Mesendoderm (in vitro differentiated cells): ENCODE measurements around the gene TGFBI.
A peak's percentile ranks its signal among the peaks of the same experiment; 100 is the strongest.

Experiments used
- DNase-seq: peaks from one replicate; pipeline ENCODE4 v3.0.0; 2013
- H2AK5ac ChIP-seq: 2 replicates; pipeline ENCODE4 v1.6.1; 2013; ENCODE audit warnings: low read length, inconsistent platforms
- H2BK120ac ChIP-seq: 2 replicates; pipeline ENCODE4 v1.6.1; 2013; ENCODE audit warnings: low read depth, mild to moderate bottlenecking, low read length, moderate library complexity, mixed read lengths
- H2BK15ac ChIP-seq: replicated peaks from 2 replicates; pipeline ENCODE4 v1.6.1; 2013; ENCODE audit warnings: low read depth, mild to moderate bottlenecking, moderate library complexity
- H2BK5ac ChIP-seq: 2 replicates; pipeline ENCODE4 v1.6.1; 2013; ENCODE audit warnings: low read length, inconsistent platforms
- H3K18ac ChIP-seq: 2 replicates; pipeline ENCODE4 v1.6.1; 2013; ENCODE audit warnings: mild to moderate bottlenecking, low read length, mixed read lengths
- H3K23ac ChIP-seq: one replicate; pipeline ENCODE4 v1.6.1; 2013; ENCODE audit warnings: low read length
- H3K27ac ChIP-seq: 2 replicates; pipeline ENCODE4 v1.5.1; 2013; ENCODE audit warnings: low read depth, mild to moderate bottlenecking, inconsistent platforms, low read length, moderate library complexity
- H3K27me3 ChIP-seq: 2 replicates; pipeline ENCODE4 v1.6.1; 2013; ENCODE audit warnings: low read length, control low read depth, mild to moderate bottlenecking, inconsistent platforms; ENCODE audit not compliant: insufficient read depth, poor library complexity
- H3K36me3 ChIP-seq: 2 replicates; pipeline ENCODE4 v1.6.1; 2013; ENCODE audit warnings: low read length, inconsistent platforms; ENCODE audit not compliant: control insufficient read depth, insufficient read depth
- H3K4ac ChIP-seq: one replicate; pipeline ENCODE4 v1.6.1; 2013; ENCODE audit warnings: low read depth, mild to moderate bottlenecking, low read length, moderate library complexity
- H3K4me1 ChIP-seq: 2 replicates; pipeline ENCODE4 v1.6.1; 2013; ENCODE audit warnings: low read depth, low read length, inconsistent platforms; ENCODE audit not compliant: control insufficient read depth
- H3K4me2 ChIP-seq: 2 replicates; pipeline ENCODE4 v1.6.1; 2013; ENCODE audit warnings: low read length
- H3K4me3 ChIP-seq: 2 replicates; pipeline ENCODE4 v1.5.1; 2013; ENCODE audit warnings: mild to moderate bottlenecking, low read length
- H3K56ac ChIP-seq: one replicate; pipeline ENCODE4 v1.6.1; 2013; ENCODE audit warnings: low read length
- H3K79me1 ChIP-seq: 2 replicates; pipeline ENCODE4 v1.6.1; 2013; ENCODE audit warnings: low read length, inconsistent platforms
- H3K79me2 ChIP-seq: 2 replicates; pipeline ENCODE4 v1.6.1; 2013; ENCODE audit warnings: mild to moderate bottlenecking, low read length; ENCODE audit not compliant: control insufficient read depth, insufficient read depth
- H3K9ac ChIP-seq: 2 replicates; pipeline ENCODE4 v1.6.1; 2013; ENCODE audit warnings: low read length, inconsistent platforms
- H4K5ac ChIP-seq: one replicate; pipeline ENCODE4 v1.6.1; 2013; ENCODE audit warnings: low read length
- H4K8ac ChIP-seq: one replicate; pipeline ENCODE4 v1.6.1; 2013; ENCODE audit warnings: low read depth, mild to moderate bottlenecking, control low read depth, low read length, moderate library complexity
- WGBS: extraction: QIAGEN DNeasy Blood & Tissue Kit; methylation state at CpG from one replicate; pipeline ENCODE4 v1.1.7; 2013; ENCODE audit warnings: low lambda C conversion rate, missing lambda C conversion rate; ENCODE audit not compliant: insufficient coverage; ENCODE audit errors: extremely low coverage; 5-methylcytosine and 5-hydroxymethylcytosine counted together

TGFBI gene

GRCh38 chr5:136080483-136081216 lies 51.9 kb downstream of the TGFBI start:
- Histone ChIP-seq H3K79me2 (no peaks in the 10 kb centered on the region), H2BK15ac (no peak overlapping the region), H3K56ac (peak overlapping the region; percentile 81), H3K4me3 (peak overlapping the region; percentile 21), H4K8ac (no peak overlapping the region), H3K36me3 (no peaks in the 10 kb centered on the region), H3K4me1 (no peaks in the 10 kb centered on the region), H2BK5ac (no peak overlapping the region), H3K18ac (peak overlapping the region; percentile 7), H3K4me2 (peak overlapping the region; percentile 77), H3K23ac (no peak overlapping the region), H3K9ac (peak overlapping the region; percentile 65), H2AK5ac (no peak overlapping the region), H3K79me1 (no peaks in the 10 kb centered on the region), H4K5ac (no peak overlapping the region), H3K4ac (no peak overlapping the region), H3K27ac (no peak overlapping the region), H3K27me3 (no peaks in the 10 kb centered on the region), H2BK120ac (no peak overlapping the region)
- DNase-seq, result peak; percentile 91
- WGBS, result no CpG with 5 or more reads among the region's 34 CpGs

DNA sequence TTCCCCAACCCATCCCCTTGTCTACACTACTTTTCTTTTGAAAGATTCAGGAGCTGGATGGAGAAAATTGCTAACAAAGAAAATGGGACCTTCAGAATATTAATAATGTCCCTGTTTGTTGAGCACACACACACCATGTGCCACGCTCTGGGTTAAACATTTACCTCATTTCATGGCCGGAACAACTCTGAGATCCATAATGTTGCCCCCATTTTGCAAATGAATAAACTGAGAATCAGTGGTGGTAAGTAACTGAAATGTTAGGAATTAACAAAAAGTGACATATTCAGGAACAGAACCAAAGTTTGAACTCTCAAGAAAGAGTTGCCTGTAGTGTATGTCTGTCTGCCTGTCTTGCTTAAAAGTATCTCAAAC lies 52.4 kb downstream of the TGFBI start:
- DNase-seq, result no peak
- H3K79me1 ChIP-seq, result no peaks in the 10 kb centered on the region
- WGBS, result no CpG with 5 or more reads among the region's 2 CpGs

GRCh38 chr5:136082390-136083193 lies 53.8 kb downstream of the TGFBI start:
- Histone ChIP-seq H3K23ac (no peak overlapping the region), H2BK5ac (no peak overlapping the region), H3K4me3 (no peak overlapping the region), H3K27me3 (no peaks in the 10 kb centered on the region), H3K4ac (no peak overlapping the region), H2AK5ac (no peak overlapping the region), H4K8ac (no peak overlapping the region), H2BK15ac (no peak overlapping the region), H2BK120ac (no peak overlapping the region), H3K79me2 (no peaks in the 10 kb centered on the region), H4K5ac (no peak overlapping the region), H3K4me1 (no peaks in the 10 kb centered on the region), H3K18ac (no peak overlapping the region), H3K79me1 (no peaks in the 10 kb centered on the region), H3K4me2 (no peak overlapping the region), H3K9ac (no peak overlapping the region), H3K56ac (no peak overlapping the region), H3K36me3 (no peaks in the 10 kb centered on the region), H3K27ac (no peak overlapping the region)
- DNase-seq, result peak; percentile 71
- WGBS, result no CpG with 5 or more reads among the region's 8 CpGs

More for the DNA sequence above, 52.4 kb downstream of the TGFBI start:
- no peaks in the 10 kb centered on the region for H3K36me3 ChIP-seq
- H2BK15ac ChIP-seq, result no peak overlapping the region
- H3K4me3 ChIP-seq, result no peak overlapping the region
- H3K4me1 ChIP-seq, result no peaks in the 10 kb centered on the region
- H2BK5ac ChIP-seq, result no peak overlapping the region
- peak overlapping the region; percentile 65 for H3K9ac ChIP-seq
- H3K27me3 ChIP-seq, result no peaks in the 10 kb centered on the region
- no peak overlapping the region for H3K27ac ChIP-seq
- no peak overlapping the region for H3K18ac ChIP-seq
- H3K79me2 ChIP-seq, result no peaks in the 10 kb centered on the region
- no peak overlapping the region for H2AK5ac ChIP-seq
- H4K5ac ChIP-seq, result no peak overlapping the region
- H4K8ac ChIP-seq, result no peak overlapping the region
- H3K23ac ChIP-seq, result no peak overlapping the region
- H3K4ac ChIP-seq, result no peak overlapping the region
- H3K4me2 ChIP-seq, result no peak overlapping the region
- no peak overlapping the region for H2BK120ac ChIP-seq
- H3K56ac ChIP-seq, result no peak overlapping the region

DNA sequence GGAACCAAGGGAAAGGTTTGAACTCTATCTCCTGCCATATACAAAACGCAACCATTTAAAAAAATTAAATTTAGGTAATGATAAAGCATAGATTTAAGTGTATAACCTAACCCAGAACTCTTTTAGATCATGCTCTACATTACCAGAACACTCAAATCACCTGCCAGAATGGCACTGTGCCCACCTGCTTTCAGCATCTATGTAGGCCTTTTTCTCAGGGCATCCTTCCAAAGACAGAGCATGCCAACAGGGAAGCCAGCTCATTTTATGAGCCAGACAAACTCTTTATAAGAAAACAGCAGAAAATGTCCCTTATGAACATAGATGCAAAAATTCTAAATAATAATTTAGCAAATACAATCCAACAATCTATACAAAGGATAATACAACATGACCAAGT lies 55.9 kb downstream of the TGFBI start:
- Histone ChIP-seq H2BK15ac (no peak overlapping the region), H3K9ac (no peak overlapping the region), H3K4me1 (no peaks in the 10 kb centered on the region), H2AK5ac (no peak overlapping the region), H3K27ac (no peak overlapping the region), H3K79me1 (no peaks in the 10 kb centered on the region), H3K36me3 (no peaks in the 10 kb centered on the region), H4K5ac (no peak overlapping the region), H2BK120ac (no peak overlapping the region), H3K27me3 (no peaks in the 10 kb centered on the region), H3K56ac (no peak overlapping the region), H3K4me2 (no peak overlapping the region), H2BK5ac (no peak overlapping the region), H4K8ac (no peak overlapping the region), H3K4ac (no peak overlapping the region), H3K4me3 (no peak overlapping the region), H3K18ac (no peak overlapping the region), H3K79me2 (no peaks in the 10 kb centered on the region), H3K23ac (no peak overlapping the region)
- WGBS, result no CpG with 5 or more reads among the region's 1 CpG
- no peak for DNase-seq

GRCh38 chr5:136086783-136087566 lies 58.2 kb downstream of the TGFBI start:
- H3K27me3 ChIP-seq, result no peaks in the 10 kb centered on the region
- H2BK15ac ChIP-seq, result no peak overlapping the region
- H4K8ac ChIP-seq, result no peak overlapping the region
- no peak overlapping the region for H2AK5ac ChIP-seq
- H3K36me3 ChIP-seq, result no peaks in the 10 kb centered on the region
- no peak overlapping the region for H4K5ac ChIP-seq
- H3K4me3 ChIP-seq, result no peak overlapping the region
- H3K4me1 ChIP-seq, result no peaks in the 10 kb centered on the region
- no peak overlapping the region for H3K18ac ChIP-seq
- no peak overlapping the region for H3K4ac ChIP-seq
- H3K9ac ChIP-seq, result no peak overlapping the region
- WGBS, result no CpG with 5 or more reads among the region's 5 CpGs
- DNase-seq, result no peak
- no peaks in the 10 kb centered on the region for H3K79me1 ChIP-seq
- no peaks in the 10 kb centered on the region for H3K79me2 ChIP-seq
- no peak overlapping the region for H3K4me2 ChIP-seq
- H3K56ac ChIP-seq, result no peak overlapping the region
- H2BK120ac ChIP-seq, result no peak overlapping the region
- no peak overlapping the region for H2BK5ac ChIP-seq
- no peak overlapping the region for H3K27ac ChIP-seq
- no peak overlapping the region for H3K23ac ChIP-seq
